Naive thymus-derived CD4-positive, alpha-beta T cell (primary cell): ENCODE results near the gene GPR27. TPM values are rescaled to one million over a fixed set of nuclear protein-coding genes. Genes with fewer than 3 reads are reported as not detected.

ENCODE experiments used
- ATAC-seq: fragments of 150-1000 bp; cut with Tn5 transposase; 2 replicates; pipeline ENCODE4 v1.10.0; 2021; ENCODE audit warnings: mild to moderate bottlenecking, moderate library complexity
- CTCF ChIA-PET: fragments of 350-600 bp; sonication (Branson Sonifier 250); formaldehyde crosslinking; loops from one replicate; lab custom pipeline; 2021; ENCODE audit warnings: antibody characterized with exemption; lab: Charles Lee
- POLR2A ChIA-PET: fragments of 350-600 bp; sonication (Branson Sonifier 250); formaldehyde crosslinking; loops from one replicate; lab custom pipeline; 2021; ENCODE audit warnings: antibody characterized with exemption, inconsistent platforms; lab: Charles Lee
- DNase-seq, 9 donors: peaks; one replicate each; pipeline versions ENCODE4 v3.0.0 to v3.0.0-alpha.2; 2020 to 2022; ENCODE audit warnings: mixed read lengths in 1 of 9
- H3K27ac ChIP-seq: one replicate; pipeline ENCODE4 v1.7.0; 2013; ENCODE audit warnings: mild to moderate bottlenecking, low read depth, low read length, moderate library complexity
- H3K27me3 ChIP-seq, 2 donors: one replicate each; pipeline ENCODE4 v1.7.0; 2013; ENCODE audit warnings: low read length in 2 of 2, mild to moderate bottlenecking in 2 of 2, moderate library complexity in 2 of 2; ENCODE audit not compliant: control insufficient read depth in 2 of 2, insufficient read depth in 2 of 2
- H3K36me3 ChIP-seq, 3 experiments: 1 replicate in 2 of 3; 2 replicates in 1 of 3; pipeline ENCODE4 v1.7.0; 2013; ENCODE audit warnings: low read length in 3 of 3, mild to moderate bottlenecking in 3 of 3, moderate library complexity in 1 of 3; ENCODE audit not compliant: insufficient read depth in 3 of 3, control insufficient read depth in 2 of 3
- H3K4me1 ChIP-seq, 2 donors: one replicate each; pipeline ENCODE4 v1.7.0; 2013; ENCODE audit warnings: low read length in 2 of 2, mild to moderate bottlenecking in 2 of 2, moderate library complexity in 1 of 2; ENCODE audit not compliant: control insufficient read depth in 2 of 2, insufficient read depth in 2 of 2
- H3K4me3 ChIP-seq: 2 replicates; pipeline ENCODE4 v1.7.0; 2013; ENCODE audit warnings: mild to moderate bottlenecking, low read length
- H3K9me3 ChIP-seq, 3 experiments: 1 replicate in 2 of 3; 2 replicates in 1 of 3; pipeline ENCODE4 v1.7.0; 2013; ENCODE audit warnings: low read length in 3 of 3; ENCODE audit not compliant: control insufficient read depth in 2 of 3
- H3K27ac Mint-ChIP-seq, 9 donors: one replicate each; pipeline ENCODE4 v1.8.0; 2020 to 2022; ENCODE audit warnings: mixed read lengths in 9 of 9, mild to moderate bottlenecking in 8 of 9, moderate library complexity in 5 of 9, inconsistent platforms in 2 of 9
- H3K27me3 Mint-ChIP-seq, 5 donors: one replicate each; pipeline ENCODE4 v1.8.0; 2021 to 2022; ENCODE audit warnings: mixed read lengths in 5 of 5, mild to moderate bottlenecking in 1 of 5
- H3K36me3 Mint-ChIP-seq, 5 donors: one replicate each; pipeline ENCODE4 v1.8.0; 2020 to 2022; ENCODE audit warnings: mixed read lengths in 5 of 5, mild to moderate bottlenecking in 3 of 5, inconsistent platforms in 1 of 5
- H3K4me1 Mint-ChIP-seq, 7 donors: one replicate each; pipeline ENCODE4 v1.8.0; 2020 to 2022; ENCODE audit warnings: mixed read lengths in 7 of 7, mild to moderate bottlenecking in 3 of 7, inconsistent platforms in 1 of 7
- H3K4me3 Mint-ChIP-seq, 10 donors: one replicate each; pipeline ENCODE4 v1.8.0; 2020 to 2022; ENCODE audit warnings: mild to moderate bottlenecking in 10 of 10, mixed read lengths in 10 of 10, moderate library complexity in 6 of 10, inconsistent platforms in 2 of 10
- H3K9me3 Mint-ChIP-seq, 11 donors: one replicate each; pipeline ENCODE4 v1.8.0; 2020 to 2022; ENCODE audit warnings: mixed read lengths in 11 of 11, mild to moderate bottlenecking in 4 of 11, inconsistent platforms in 1 of 11, moderate library complexity in 1 of 11
- intact Hi-C, 2 donors: fragments of 100-400 bp; cut with micrococcal nuclease; formaldehyde crosslinking; loops; one replicate each; pipeline ENCODE4 v1.15.1; 2023
- polyA plus RNA-seq, 2 donors: library from polyadenylated mRNA; unstranded; fragments of 300-500 nt; fragmentation: Illumina TruSeq; gene quantifications; one replicate each; pipeline ENCODE4 v1.2.3, GENCODE V29; 2021
- total RNA-seq, 6 experiments: library from RNA in 5 of 6; stranded (reverse) in 5 of 6; gene quantifications; 1 replicate in 5 of 6; 2 replicates in 1 of 6; pipeline ENCODE4 v1.2.3 and lab custom pipeline; 2021 to 2026

The GPR27 gene
- total and polyA plus RNA-seq, 7 experiments from 2014 or later: 0.24 to 4.7 (median 0.60) TPM; not detected in 4

- ATAC-seq (no peak), DNase-seq (no peak)
- H3K27me3 Mint-ChIP-seq: peaks cover 0 to 30% (median 11%) of the 10 kb centered on the region in 5 donors
- intact Hi-C loops: no loop called here
- CTCF ChIA-PET: no interaction called here
- Histone ChIP-seq H3K4me3 (no peak overlapping the region), H3K4me1 (no peaks in the 10 kb centered on the region), H3K36me3 (no peaks in the 10 kb centered on the region), H3K9me3 (no peaks in the 10 kb centered on the region), H3K27ac (no peak overlapping the region), H3K27me3 (no peaks in the 10 kb centered on the region)
- no peaks in the 10 kb centered on the region for H3K9me3 Mint-ChIP-seq
- H3K4me3 Mint-ChIP-seq: no peak overlapping the region
- POLR2A ChIA-PET: no interaction called here
- no peaks in the 10 kb centered on the region for H3K36me3 Mint-ChIP-seq
- H3K27ac Mint-ChIP-seq: no peak overlapping the region
- peaks cover 0 to 3% (median 0%) of the 10 kb centered on the region in 7 donors for H3K4me1 Mint-ChIP-seq
Observed at GRCh38 chr3:71771884-71772283, 18.2 kb downstream of the GPR27 start.

GRCh38 chr3:71776538-71776937 lies 22.9 kb downstream of the GPR27 start:
- no peak overlapping the region for H3K4me3 ChIP-seq
- ATAC-seq (peak; percentile 34), DNase-seq (no peak)
- Mint-ChIP-seq H3K27me3 (peaks cover 13 to 29% (median 23%) of the 10 kb centered on the region in 5 donors), H3K27ac (peak overlapping the region in 1 of 9 donors; percentile 26), H3K4me1 (peaks cover 0 to 14% (median 8%) of the 10 kb centered on the region in 7 donors), H3K9me3 (no peaks in the 10 kb centered on the region), H3K36me3 (no peaks in the 10 kb centered on the region), H3K4me3 (no peak overlapping the region)
- CTCF ChIA-PET: interaction anchor here (1.5 kb wide), 1 partner anchor 46 kb away, joined by 5 read pairs; no protein-coding TSS in a partner anchor
- H3K4me1 ChIP-seq: no peaks in the 10 kb centered on the region
- H3K27me3 ChIP-seq: peaks cover 0 to 12% of the 10 kb centered on the region in 2 donors
- POLR2A ChIA-PET: no interaction called here
- H3K27ac ChIP-seq: no peak overlapping the region
- H3K9me3 ChIP-seq: no peaks in the 10 kb centered on the region
- no peaks in the 10 kb centered on the region for H3K36me3 ChIP-seq
- intact Hi-C loops: no loop called here

GRCh38 chr3:71778353-71778752 lies 24.7 kb downstream of the GPR27 start:
- peaks cover 28 to 41% (median 40%) of the 10 kb centered on the region in 5 donors for H3K27me3 Mint-ChIP-seq
- POLR2A ChIA-PET: no interaction called here
- Histone ChIP-seq H3K27me3 (peaks cover 6 to 25% of the 10 kb centered on the region in 2 donors), H3K9me3 (no peaks in the 10 kb centered on the region), H3K36me3 (no peaks in the 10 kb centered on the region), H3K27ac (no peak overlapping the region), H3K4me1 (no peaks in the 10 kb centered on the region), H3K4me3 (no peak overlapping the region)
- no peak overlapping the region for H3K4me3 Mint-ChIP-seq
- DNase-seq: no peak
- CTCF ChIA-PET: no interaction called here
- no peak for ATAC-seq
- intact Hi-C loops: no loop called here
- H3K36me3 Mint-ChIP-seq: no peaks in the 10 kb centered on the region
- H3K9me3 Mint-ChIP-seq: no peaks in the 10 kb centered on the region
- H3K27ac Mint-ChIP-seq: no peak overlapping the region
- H3K4me1 Mint-ChIP-seq: peaks cover 0 to 14% (median 8%) of the 10 kb centered on the region in 7 donors

GRCh38 chr3:71779674-71780377 lies 26.2 kb downstream of the GPR27 start:
- H3K36me3 Mint-ChIP-seq: no peaks in the 10 kb centered on the region
- H3K9me3 ChIP-seq: no peaks in the 10 kb centered on the region
- DNase-seq (no peak), ATAC-seq (peak; percentile 74)
- H3K36me3 ChIP-seq: no peaks in the 10 kb centered on the region
- H3K4me1 ChIP-seq: peaks cover 0 to 8% of the 10 kb centered on the region in 2 donors
- peaks cover 17 to 33% of the 10 kb centered on the region in 2 donors for H3K27me3 ChIP-seq
- peak overlapping the region in 1 of 10 donors; percentile 10 for H3K4me3 Mint-ChIP-seq
- no peak overlapping the region for H3K4me3 ChIP-seq
- no peak overlapping the region for H3K27ac ChIP-seq
- ChIA-PET CTCF (interaction anchor here (0.6 kb wide), 1 partner anchor 1072 kb away, joined by 3 read pairs; no protein-coding TSS in a partner anchor), POLR2A (no interaction called here)
- peaks cover 42 to 53% (median 51%) of the 10 kb centered on the region in 5 donors for H3K27me3 Mint-ChIP-seq
- H3K9me3 Mint-ChIP-seq: no peaks in the 10 kb centered on the region
- peaks cover 10 to 20% (median 16%) of the 10 kb centered on the region in 7 donors for H3K4me1 Mint-ChIP-seq
- H3K27ac Mint-ChIP-seq: no peak overlapping the region
- intact Hi-C loops: loop anchor here in 1 of 2 donors (5.0 kb wide), 1 partner anchor 53 kb away; the partner anchor contains the start of gene EIF4E3

- CTCF ChIA-PET: no interaction called here
- no peaks in the 10 kb centered on the region for H3K9me3 Mint-ChIP-seq
Observed at GRCh38 chr3:71780430-71780829, 26.8 kb downstream of the GPR27 start.

GRCh38 chr3:71783152-71783551 lies 29.5 kb downstream of the GPR27 start:
- Mint-ChIP-seq H3K27ac (no peak overlapping the region), H3K9me3 (no peaks in the 10 kb centered on the region), H3K36me3 (no peaks in the 10 kb centered on the region), H3K27me3 (peaks cover 53 to 80% (median 62%) of the 10 kb centered on the region in 5 donors), H3K4me1 (peaks cover 20 to 30% (median 25%) of the 10 kb centered on the region in 7 donors), H3K4me3 (peak overlapping the region in 1 of 10 donors; percentile 29)
- ATAC-seq: no peak
- intact Hi-C loops: loop anchor here in 1 of 2 donors (5.0 kb wide), 1 partner anchor 56 kb away; the partner anchor contains the start of gene EIF4E3
- Histone ChIP-seq H3K27me3 (peaks cover 21 to 33% of the 10 kb centered on the region in 2 donors), H3K9me3 (no peaks in the 10 kb centered on the region), H3K27ac (no peak overlapping the region), H3K36me3 (no peaks in the 10 kb centered on the region), H3K4me3 (no peak overlapping the region), H3K4me1 (peaks cover 0 to 8% of the 10 kb centered on the region in 2 donors)
- DNase-seq: no peak
- CTCF ChIA-PET: no interaction called here
- POLR2A ChIA-PET: no interaction called here

More at GRCh38 chr3:71780430-71780829, 26.8 kb downstream of the GPR27 start:
- Histone ChIP-seq H3K9me3 (no peaks in the 10 kb centered on the region), H3K27me3 (peaks cover 17 to 33% of the 10 kb centered on the region in 2 donors), H3K27ac (no peak overlapping the region), H3K4me1 (peaks cover 0 to 8% of the 10 kb centered on the region in 2 donors), H3K4me3 (no peak overlapping the region), H3K36me3 (no peaks in the 10 kb centered on the region)
- ATAC-seq (no peak), DNase-seq (no peak)
- Mint-ChIP-seq H3K27ac (no peak overlapping the region), H3K4me3 (peak overlapping the region in 1 of 10 donors; percentile 10), H3K36me3 (no peaks in the 10 kb centered on the region), H3K27me3 (peaks cover 45 to 56% (median 54%) of the 10 kb centered on the region in 5 donors), H3K4me1 (peaks cover 13 to 22% (median 18%) of the 10 kb centered on the region in 7 donors)
- POLR2A ChIA-PET: no interaction called here
- intact Hi-C loops: loop anchor here in 1 of 2 donors (5.0 kb wide), 1 partner anchor 53 kb away; the partner anchor contains the start of gene EIF4E3
